NCI-H345 (cell line): Measurements from ENCODE around the gene SEPTIN1.

Source experiments
- DNase-seq: peaks from one replicate; lab custom pipeline; 2025; lab: John Stamatoyannopoulos, UW

SEPTIN1 gene, protein sequence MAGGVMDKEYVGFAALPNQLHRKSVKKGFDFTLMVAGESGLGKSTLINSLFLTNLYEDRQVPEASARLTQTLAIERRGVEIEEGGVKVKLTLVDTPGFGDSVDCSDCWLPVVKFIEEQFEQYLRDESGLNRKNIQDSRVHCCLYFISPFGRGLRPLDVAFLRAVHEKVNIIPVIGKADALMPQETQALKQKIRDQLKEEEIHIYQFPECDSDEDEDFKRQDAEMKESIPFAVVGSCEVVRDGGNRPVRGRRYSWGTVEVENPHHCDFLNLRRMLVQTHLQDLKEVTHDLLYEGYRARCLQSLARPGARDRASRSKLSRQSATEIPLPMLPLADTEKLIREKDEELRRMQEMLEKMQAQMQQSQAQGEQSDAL

DNA sequence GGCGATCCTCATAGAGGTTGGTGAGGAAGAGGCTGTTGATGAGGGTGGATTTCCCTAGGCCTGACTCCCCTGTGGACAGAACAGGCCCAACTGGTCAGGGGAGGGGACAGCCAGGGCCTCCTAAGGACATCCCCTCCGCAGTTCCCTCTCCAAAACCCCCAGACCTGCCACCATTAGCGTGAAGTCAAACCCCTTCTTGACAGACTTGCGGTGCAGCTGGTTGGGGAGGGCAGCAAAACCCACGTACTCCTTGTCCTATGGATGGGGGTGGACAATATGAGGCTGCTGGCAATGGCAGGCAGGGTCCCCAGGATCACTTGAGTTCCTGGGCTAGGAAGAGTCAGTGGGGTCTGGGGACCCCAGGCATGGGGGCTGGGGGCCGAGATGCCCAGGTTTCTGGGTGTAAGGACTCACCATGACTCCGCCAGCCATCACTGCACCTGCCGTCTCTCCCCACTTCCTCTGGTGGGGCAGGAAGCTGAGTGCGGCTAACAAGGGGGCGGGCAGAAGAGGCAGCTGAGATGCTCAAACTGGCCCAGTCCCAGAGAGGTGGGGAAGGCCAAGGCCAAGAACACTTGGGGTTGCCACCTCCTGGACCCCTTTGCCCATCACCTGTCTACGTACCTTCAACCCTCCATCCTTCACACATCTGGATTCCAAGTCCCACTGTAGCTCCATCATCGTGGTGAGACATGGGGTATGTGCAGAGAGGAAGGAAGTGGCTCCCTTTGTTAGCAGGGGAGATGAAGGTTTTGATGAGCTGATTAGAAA lies at the start of gene SEPTIN1:
Gene SEPTIN1, minus strand, starts transcription at position 451 of the 771 bp plus-strand sequence. Its CDS starts 19 bp downstream, at position 432.
- no peak for DNase-seq

DNA sequence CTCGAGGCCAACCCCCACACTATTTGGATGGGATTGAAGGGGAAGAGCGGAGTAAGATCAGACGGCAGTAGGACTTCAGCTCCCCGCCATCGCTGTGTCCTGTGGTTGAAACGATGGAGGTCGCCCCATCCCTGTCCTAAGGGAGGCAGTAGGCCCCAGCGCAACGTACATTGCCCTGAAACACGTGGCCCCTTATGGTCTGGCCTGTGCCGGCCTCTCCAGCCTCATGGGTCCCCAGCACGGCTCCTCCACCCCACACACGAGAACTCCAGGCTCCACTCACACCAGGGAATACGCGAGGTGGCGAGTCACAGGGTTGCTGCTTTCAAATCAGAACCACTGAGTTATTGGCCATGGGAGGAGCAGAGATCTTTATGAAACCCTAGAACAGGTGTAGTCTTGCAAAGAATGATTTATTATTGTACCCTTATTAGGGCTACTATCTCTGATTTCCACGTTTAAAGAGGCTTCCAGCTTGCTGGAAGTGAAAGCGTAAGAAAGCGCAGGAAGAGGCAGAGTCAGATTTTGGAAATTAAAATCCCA lies 48.1 kb upstream of the SEPTIN1 start:
- no peak for DNase-seq

DNA sequence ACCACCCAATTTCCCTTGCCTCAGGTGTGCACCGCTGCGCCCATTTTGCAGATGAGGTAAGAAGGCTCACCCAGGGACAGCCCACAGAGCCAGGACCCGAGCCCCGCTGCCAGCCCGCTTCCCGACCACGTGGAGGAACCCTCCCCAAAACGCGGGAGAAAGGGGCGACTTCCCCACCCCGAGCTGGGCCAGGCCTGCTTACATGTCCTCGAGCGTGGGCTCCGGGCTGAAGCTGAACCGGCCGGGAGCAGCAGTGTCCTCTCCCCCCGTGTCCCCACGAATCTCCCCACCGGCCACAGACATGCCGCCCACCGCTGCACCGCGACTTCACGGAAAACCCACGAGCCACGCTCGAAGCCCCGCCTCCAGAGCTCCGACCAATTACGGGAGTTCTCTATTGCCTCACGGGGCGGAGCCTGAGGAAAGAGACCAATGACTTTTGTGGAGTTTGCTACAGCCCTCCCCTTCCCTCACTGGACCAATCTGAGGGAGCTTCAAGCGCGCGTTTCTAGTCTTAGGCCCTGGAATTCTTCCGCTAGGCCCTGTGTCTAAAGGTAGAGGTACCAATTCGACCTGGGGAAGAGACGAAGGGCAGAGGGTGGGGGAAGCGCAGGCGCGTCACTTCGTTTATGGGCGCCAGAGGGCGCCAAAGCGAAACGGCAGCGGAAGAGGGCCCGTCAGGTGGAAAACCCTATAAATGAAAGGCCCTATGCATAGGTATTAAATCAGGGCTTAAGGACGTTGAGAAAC lies 47.5 kb upstream of the SEPTIN1 start, which contains the start of gene DCTPP1:
Gene DCTPP1, minus strand, starts transcription at position 353 of the 750 bp plus-strand sequence. Its CDS starts 50 bp downstream, at position 303.
- peak; percentile 100 for DNase-seq

DNA sequence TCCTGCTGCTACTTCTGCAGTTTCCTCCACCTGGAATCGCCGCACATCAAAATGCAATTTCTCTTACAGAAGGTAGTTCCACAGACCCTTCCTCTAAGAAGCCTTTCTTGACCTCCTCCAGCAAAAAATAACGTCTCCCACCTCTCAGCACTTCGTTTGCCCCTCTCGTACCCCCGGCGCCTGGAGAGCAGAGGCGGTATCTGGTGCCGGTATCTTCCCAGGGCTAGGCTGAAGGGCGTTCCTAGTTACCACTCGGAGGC lies 47.0 kb upstream of the SEPTIN1 start:
- DNase-seq, result no peak

DNA sequence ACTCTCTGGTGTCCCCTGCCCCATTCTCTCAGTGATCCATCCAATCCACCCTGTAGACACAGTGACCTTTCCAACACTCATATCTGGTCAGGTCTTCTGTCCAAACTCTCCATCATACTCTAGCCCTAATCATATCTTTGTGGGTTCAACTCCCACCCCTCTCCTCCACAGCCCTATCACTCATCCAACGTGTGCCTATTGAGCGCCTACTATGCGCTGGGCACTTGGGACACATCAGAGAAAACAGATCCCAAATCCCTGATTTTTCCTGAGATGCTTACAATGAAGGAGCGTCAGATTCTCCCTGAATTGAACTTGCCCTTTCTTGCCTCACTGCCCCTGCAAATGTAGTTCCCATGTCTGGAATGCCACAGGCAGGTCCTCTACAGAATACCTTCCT lies 45.7 kb upstream of the SEPTIN1 start:
- DNase-seq, result no peak

DNA sequence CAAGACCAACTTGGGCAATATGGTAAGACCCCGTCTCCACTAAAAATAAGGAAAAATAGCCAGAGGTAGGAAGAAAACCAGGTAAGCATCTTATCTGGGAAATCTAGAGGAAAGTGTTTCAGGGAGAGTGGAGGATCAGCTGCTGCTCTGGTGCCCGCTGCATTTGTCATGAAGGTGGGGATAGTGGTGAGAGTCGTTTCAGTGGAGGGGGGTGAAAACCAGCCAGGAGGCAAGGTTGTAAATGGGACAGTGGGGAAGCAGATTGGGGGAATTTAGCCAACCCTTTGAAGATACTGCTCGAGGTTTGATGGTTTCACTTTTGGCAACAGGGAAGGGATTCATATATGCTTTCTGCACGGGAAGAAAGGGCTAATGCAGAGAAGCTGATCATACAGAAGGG lies 38.6 kb upstream of the SEPTIN1 start:
- DNase-seq, result no peak

DNA sequence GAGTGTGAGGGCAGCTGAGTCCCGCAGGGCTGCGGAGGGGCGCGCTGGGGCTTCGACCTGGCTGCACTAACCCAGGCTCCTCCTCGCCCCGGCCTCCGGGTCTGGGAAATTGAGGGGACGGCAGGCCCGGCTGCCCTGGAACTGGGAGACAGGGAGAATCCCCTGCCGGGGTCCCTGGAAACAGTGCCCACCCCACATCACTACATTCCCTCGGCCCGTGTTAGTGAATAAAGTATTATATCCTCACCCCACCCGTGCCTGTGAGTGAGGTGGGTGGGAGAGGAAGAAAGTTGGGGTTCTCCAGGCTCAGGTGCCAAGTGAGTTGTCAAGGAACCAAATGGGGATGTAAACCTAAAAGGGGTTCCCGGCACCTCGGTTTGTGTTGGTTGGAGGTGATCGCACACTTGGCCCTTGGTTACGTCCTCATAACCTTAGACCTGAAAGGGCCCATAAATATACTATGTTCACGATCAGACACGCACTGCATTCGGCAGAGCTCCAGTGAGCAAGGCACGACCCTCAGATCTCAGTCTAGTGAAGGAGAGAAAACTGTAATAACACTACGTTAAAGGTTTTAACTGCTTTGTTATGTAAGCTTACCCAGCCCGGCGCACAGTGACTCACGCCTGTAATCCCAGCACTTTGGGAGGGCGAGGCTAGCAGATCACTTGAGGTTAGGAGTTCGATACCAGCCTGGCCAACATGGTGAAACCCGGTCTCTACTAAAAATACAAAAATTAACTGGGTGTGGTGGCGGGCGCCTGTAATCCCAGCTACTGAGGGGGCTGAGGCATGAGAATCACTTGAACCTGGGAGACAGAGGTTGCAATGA lies 36.2 kb upstream of the SEPTIN1 start:
- no peak for DNase-seq

DNA sequence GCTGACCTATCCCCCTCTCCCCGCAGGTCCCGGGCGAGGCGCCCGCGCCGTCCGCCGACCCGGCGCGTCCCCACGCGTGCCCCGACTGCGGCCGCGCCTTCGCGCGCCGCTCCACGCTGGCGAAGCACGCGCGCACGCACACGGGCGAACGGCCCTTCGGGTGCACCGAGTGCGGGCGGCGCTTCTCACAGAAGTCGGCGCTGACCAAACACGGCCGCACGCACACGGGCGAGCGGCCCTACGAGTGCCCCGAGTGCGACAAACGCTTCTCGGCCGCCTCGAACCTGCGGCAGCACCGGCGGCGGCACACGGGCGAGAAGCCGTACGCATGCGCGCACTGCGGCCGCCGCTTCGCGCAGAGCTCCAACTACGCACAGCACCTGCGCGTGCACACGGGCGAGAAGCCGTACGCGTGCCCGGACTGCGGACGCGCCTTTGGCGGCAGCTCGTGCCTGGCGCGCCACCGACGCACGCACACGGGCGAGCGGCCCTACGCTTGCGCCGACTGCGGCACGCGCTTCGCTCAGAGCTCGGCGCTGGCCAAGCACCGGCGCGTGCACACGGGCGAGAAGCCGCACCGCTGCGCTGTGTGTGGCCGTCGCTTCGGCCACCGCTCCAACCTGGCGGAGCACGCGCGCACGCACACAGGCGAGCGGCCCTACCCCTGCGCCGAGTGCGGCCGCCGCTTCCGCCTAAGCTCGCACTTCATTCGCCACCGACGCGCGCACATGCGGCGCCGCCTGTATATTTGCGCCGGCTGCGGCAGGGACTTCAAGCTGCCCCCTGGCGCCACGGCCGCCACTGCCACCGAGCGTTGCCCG lies 35.4 kb upstream of the SEPTIN1 start:
- peak; percentile 98 for DNase-seq

DNA sequence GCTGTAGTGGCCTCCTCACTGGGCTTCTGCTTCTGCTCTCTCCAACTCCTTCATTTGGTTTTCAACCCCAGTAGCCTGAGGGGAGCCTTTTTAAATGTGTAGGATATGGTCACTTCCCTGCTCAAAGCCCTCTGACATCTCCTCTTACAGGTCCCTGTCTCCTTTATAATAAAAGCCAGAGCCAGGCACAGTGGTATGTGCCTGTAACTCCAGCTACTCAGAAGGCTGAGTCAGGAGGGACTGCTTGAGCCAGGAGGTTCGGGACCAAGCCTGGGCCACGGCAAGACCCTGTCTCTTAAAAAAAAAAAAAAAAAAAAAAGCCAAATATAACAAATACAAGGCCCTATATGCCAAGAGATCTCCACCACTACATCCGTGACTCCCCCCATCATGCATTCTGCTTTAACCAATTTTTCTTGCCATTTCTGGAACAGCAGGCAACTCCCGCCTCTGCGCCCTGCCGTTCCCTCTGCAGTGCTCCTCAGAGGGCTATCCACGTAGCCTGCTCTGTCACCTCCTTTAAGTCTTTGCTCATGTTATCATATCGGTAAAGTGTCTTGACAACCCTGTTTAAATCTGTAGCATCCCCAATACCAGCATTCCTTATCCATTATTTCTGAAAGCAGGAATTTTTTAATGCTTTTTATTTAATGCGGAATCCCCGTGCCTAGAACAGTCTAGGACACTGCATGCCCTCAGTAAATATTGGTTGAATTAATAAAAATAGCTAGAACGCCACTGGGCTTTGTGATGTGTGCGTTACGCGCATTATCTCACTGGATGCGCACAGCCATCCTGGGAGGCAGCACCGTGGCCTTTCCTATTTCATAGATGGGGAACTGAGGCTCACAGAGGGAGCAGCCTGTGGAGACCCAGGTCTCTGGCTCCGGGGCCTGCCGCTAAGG lies 34.5 kb upstream of the SEPTIN1 start:
- no peak for DNase-seq

DNA sequence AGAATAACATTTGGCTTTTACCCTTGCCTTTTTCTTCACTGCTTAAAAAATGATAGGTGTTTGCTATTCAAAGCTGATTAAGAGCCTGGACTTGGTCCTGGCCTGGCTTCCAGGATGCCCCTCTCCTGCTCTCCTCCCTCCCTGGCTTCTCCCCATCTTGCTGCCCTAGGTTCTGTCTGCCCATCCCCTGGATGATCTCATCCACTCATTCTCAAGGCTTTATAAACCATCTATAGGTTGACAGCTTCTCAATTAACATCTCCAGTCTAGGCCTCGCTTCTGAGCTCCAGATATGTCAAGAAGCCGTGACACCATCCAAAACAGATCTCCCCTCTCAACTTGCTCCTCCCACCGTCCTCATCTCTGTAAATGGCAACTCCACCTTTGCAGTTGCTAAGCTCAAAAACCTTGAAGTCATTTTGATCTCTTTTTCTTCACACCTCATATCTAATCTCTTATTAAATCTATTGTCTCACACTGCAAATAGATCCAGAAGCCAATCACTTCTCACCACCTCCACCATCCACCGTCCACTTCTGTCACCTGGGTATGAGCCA lies 33.8 kb upstream of the SEPTIN1 start:
- DNase-seq, result no peak

DNA sequence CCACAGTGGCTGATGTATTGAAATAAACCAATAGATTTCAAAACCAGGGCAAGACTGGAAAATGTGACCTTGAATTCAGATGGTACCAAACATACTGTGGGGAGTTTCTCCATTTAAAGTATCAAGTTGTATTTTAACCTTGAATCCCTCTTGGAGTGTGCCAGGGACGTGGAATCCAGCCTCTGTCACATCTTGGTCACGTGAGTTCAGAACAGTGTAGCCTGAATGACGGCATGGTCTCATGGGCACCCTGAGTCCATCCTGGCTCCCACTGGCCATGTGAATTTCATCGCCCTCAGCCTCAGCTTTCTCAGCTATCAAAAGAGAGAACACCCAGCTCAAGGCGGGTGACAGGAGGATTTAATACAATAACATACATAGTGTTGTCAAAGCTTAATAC lies 31.8 kb upstream of the SEPTIN1 start:
- no peak for DNase-seq

DNA sequence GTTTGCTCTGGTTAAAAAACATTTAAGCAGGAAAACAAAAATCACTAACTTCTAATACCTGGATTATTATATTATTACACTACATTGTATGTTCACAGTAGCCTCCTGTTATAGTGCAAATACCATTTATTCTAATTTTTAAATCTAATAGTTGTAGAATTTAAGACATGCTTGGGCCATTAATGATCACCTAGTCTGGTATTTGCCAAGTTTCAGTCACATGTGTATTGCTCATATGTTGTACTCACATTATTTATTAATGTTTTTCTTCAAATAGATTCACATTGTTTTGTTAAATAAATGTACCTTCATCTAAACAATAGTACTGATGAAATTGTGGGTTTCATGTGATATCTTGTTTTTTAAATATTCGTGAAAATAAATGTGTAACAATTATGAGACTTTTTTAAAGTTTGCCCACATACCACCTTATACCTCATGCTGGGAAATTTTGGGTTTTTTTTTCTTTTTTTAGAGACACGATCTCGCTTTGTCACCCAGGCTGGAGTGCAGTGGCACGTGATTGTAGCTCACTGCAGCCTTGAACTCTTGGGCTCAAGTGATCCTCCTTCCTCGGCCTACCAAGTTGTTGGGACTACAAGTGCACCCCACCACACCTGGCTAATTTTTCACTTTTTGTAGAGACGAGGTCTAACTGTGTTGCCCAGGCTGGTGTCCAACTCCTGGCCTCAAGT lies 30.9 kb upstream of the SEPTIN1 start:
- DNase-seq, result no peak

DNA sequence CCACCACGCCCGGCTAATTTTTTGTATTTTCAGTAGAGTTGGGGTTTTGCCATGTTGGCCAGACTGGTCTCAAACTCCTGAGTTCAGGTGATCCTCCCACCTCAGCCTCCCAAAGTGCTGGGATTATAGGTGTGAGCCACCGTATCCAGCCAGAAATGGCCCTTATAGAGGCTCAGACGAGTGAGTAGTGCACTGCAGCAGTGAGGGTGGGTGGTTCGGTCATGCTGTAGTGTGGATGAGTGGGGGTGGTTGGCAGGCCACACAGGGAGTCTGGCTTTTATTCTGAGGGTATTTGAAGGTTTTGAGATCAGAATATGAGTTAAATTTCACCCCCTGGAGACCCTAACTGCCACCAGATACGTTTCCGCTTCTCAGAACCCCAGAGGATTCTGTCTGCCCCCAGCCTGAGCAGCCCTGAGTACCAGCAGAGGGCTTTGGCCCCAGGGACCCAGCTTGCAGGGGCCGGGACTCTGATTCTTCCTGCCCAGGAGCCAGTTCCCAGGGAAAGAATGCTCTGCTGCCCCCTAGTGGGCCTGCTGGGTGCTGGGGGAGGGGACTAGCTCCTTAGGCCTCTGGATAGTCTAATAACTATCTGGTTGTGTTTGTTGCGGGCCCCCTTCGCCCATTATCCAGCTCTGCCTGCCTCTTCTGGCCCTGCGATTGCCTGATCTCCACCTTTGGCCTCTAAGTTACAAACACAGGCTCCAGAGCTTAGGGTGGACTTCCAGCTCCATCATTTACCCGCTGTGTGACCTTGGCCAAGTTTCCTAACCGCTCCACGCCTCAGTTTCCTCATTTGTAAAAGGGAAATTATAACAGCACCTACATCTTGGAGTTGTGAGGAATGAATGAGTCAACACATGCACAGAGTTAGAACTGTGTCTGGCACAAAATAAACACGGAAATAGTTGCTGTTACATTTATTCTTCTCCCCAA lies 27.0 kb upstream of the SEPTIN1 start:
- DNase-seq, result peak; percentile 91

DNA sequence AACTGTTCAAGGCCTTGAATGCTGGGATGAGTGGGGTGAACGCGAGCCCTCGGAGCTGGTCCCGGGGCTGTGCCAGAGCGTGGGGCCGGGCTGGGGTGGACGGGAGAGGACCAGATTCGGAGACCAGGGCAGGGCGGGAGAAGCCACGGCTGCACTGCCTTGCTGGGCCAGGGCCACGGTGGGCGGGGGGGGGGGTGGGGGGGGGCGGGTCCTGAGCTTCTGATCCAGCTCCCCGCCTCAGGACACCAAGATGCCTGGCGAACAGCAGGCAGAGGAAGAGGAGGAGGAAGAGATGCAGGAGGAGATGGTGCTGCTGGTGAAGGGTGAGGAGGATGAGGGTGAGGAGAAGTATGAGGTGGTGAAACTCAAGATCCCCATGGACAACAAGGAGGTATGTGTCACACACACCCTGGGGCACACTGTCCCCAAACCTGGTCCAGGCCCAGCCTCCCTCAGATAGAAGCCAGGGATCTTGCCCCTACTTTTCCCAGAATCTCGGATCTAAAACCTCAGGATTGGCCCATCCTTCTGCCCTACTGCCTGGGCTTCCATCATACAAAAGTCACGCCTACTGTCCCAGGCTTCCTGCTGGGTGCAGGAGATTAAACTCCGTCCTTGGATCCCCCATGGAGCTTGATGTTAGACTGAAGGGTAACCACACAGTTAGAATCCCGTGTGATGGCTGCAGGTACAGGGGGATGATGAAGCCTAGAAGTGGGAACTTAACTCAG lies 25.6 kb upstream of the SEPTIN1 start:
- peak; percentile 34 for DNase-seq

DNA sequence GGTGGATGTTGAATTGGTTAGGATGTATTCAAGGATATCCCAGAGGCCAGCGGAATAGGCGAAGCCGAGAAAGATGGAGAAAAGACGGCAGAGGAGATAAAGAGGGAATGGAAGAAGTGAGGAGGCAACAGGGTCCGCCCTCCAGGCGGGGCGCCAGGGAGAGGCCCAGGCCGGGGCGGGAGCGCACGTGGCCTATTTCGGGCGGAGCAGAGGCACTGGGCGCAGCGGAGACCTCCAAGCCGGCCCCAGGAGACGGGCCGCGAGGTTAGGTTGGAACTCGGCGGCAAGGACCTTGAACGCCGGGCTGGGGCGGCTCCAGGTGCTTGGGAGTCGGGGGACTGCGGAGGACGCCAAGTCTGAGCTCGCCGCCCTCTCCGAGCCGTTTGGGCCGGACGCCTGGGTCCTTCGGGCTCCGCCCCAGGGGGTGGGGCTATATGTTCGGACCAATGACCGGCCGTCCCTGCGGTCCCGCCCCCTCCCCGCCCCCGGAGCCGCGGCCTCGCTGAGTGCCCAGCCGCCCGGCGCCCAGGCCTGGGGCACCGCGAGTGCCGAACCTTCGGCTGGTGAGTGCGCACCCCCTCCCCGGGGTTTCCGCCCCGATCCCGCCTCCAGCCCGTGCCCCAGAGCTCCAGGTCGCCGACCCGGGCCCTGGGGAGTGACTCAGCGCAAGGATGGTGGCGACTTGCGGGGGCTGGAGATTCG lies 24.9 kb upstream of the SEPTIN1 start, which contains the start of gene ZNF771:
Gene ZNF771, plus strand, starts transcription at position 505 of the 702 bp plus-strand sequence. CDS start 448 bp downstream, outside the sequence.
- DNase-seq, result peak; percentile 96

DNA sequence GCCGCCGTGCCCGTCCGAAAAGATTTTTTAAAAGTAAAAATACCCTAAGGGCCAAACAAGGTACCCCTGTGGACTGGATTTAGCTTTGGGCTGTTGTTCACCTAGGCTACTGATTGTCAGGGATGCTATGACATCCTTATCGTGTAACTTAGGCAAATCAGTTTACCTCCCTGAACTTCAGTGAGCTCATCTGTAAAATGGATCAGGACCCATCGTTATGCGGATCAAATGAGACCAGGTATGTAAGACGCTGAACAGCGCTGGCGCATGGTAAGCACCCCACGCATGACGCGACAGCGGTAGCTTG lies 24.4 kb upstream of the SEPTIN1 start:
- DNase-seq, result no peak
